Stimulated activated CD8-positive, alpha-beta memory T cell treated with anti-CD3 and anti-CD28 coated beads, Interleukin-4, amount 100 ng/mL, for 48 hours (primary cell): ENCODE results near the gene ECSIT.

Experiments used
- DNase-seq: peaks from one replicate; pipeline ENCODE4 v3.0.0-alpha.2; 2020

The ECSIT gene

DNA sequence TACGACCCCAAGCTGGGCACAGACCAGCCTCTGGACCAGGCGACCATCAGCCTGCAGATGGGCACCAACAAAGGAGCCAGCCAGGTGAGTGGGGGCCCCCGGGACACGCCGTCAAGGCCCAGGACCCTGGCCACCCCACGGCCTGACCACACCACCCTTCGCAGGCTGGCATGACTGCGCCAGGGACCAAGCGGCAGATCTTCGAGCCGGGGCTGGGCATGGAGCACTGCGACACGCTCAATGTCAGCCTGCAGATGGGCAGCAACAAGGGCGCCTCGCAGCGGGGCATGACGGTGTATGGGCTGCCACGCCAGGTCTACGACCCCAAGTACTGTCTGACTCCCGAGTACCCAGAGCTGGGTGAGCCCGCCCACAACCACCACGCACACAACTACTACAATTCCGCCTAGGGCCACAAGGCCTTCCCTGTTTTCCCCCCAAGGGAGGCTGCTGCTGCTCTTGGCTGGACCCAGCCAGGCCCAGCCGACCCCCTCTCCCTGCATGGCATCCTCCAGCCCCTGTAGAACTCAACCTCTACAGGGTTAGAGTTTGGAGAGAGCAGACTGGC, 20.5 kb upstream of the ECSIT start:
- no peak for DNase-seq

DNA sequence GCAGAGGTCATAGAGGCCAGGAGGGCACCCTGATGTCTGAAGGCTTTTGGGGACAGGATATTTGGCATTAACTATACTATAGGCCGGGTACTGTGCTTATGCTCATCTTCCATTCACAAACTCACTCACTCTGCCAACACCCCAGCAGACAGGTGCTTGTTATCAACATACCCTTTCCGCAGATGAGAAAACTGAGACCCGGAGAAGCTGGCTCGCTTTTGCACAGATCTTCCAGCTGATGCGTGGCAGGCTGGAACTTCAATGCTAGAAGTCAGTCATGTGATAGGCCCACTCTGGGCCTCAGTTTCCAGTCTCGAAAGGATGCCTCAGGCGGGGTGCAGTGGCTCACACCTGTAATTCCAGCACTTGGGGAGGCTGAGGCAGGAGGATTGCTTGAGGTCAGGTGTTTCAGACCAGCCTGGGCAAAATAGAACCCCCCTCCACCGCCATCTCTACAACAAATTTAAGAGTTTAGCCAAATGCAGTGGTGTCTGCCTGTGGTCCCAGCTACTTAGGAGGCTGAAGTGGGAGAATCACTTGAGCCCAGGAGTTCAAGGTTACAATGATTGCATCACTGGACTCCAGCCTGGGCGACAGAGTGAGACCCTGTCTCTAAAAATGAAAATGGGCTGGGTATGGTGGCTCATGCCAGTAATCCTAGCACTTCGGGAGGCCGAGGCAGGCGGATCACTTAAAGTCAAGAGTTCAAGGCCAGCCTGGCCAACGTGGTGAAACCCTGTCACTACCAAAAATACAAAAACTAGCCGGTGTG, 19.2 kb upstream of the ECSIT start:
- DNase-seq, result no peak

DNA sequence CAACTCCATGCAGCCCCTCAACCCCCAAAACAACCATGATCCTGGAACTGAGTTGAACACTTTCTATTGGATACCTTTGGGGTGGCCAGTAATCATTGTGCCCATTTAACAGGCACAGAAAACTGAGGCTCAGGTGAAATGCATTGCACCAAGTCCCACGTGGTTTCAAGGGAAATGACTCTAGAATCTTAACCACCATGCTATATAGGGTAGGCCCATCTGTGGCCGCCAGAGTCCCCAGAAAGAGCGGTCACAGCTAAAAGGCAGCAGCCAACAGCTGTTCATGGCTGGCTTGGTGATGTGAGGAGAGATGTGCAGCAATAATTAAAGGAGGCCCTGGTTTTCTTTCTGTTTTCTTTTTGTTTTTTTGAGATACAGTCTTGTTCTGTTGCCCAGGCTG, 12.3 kb upstream of the ECSIT start:
- DNase-seq, result no peak

DNA sequence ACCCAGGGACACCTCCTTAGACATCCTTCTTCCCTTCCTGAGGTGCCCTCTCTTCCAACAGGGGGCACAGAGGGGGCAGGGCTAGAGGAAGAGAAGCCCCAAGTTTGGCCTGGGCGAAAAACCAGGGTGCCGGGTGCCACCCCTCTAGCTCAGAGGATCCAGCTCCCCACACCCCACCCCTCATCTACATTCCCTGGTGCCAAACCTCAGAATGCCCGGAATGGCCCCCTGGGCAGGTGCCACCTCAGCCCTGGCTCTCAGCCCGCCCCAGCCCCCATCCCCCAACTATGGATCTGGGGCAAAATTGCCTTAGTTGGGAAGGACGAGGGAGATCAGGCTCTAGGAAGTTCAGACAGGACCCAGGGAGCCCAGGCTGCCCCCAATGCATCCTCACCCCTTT, 11.7 kb upstream of the ECSIT start:
- DNase-seq, result no peak

DNA sequence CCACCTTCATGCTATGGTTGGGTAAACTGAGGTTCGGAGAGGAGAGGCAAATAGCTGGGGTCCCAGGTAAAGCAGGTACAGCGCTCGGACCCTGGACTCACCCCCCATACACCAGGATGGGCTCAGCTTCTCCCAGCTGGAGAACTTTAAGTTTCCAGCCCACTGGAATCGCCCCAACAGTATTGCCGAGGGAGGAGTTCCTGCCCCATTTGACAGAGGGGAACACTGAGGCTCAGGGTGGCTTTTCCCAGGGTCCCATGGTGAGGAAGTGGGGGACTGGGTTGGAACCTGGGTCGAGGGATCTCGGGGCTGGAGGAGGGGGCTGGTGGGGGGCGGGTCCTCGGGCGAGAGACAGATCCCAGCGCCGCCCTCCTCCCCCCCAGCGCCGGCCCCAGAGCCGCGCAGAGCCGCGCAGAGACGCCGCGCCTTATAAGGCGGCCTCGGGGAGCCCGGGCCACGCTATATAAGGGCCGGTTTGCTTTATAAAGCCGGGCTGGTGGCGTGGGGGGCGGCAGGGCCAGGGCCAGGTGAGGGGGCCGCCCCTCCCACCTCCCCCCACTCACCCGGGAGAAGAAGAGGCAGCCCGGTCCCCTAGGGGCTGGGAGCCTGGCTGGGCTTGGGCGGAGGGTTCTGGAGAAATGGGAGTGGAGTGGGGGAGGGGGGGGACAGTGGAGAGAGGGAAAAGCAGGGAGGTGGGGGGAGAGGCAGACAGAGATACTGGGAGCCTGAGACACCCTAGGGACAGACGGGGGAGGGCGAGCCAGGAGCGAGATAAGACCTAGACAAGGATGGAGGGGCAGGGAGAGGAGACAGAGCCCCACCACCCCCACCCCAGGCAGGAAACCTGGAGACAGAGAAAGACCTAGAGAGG, 10.8 kb upstream of the ECSIT start:
- no peak for DNase-seq

DNA sequence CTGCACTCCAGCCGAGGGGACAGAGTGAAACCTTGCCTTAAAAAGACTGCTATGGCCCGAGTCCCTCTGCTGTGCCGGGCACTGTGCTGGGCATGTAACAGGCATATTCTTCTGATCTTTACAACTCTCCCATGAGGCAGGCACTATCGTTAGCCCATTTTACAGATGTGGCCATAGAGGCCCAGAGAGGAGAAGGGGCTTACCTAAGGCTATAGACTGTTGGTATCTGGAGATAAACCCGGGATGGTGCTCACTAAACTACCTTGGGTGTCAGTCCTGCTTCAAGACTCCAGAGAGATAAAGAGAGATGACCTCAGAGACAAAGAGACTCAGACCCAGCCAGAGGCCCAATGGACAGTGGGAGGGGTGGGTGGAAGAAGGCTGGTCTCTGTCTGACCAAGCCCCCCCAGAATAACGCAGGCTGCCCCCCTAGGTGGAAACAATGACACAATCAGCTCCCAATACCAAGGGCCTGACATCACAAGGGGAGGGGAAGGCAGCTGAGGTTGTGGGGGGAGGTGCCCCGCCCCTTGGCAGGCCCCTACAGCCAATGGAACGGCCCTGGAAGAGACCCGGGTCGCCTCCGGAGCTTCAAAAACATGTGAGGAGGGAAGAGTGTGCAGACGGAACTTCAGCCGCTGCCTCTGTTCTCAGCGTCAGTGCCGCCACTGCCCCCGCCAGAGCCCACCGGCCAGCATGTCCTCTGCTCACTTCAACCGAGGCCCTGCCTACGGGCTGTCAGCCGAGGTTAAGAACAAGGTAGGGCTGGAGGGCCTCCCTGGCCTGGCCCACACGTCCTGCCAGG, 9.5 kb upstream of the ECSIT start, which contains the start of gene CNN1:
CNN1 (plus strand) TSS at position 620 of the 805 bp plus-strand sequence; CDS start at position 697, 77 bp downstream.
- no peak for DNase-seq

DNA sequence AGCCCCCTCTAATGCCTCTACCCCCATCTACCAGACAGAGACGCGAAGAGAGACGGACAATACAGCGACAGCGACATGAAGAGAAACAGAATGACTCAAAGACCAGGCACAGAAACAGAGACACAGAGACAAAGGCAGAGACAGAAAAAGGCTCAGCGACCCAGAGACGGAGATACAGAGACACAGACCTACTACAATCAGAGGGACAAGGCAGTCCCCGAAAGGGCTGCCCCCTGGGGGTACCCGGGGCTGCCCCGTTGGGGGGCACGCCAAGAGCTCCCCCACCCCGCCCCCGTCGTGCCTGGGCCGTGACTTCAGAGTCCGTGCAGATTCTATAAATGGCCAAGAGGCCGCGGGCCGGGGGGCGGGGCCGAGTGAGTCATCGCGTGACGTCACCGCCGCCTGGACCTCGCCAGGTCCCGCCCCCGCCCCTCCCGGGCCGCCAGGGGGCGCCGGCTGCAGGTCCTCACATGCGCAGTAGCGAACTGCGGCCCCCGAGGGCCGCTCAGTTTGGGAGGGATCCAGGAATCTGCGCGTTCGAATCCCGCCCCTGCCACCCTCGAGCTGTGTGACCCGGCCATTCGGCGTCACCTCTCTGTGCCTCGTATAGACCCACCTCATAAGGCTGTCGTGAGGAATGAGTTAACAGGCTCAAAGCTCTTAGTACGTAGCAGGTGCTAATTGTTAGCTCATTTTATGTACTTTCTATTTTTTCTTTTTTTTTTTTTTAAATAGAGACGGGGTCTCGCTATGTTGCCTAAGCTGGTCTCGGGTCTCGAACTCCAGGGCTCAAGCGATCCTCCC, 7.1 kb upstream of the ECSIT start:
- peak; percentile 93 for DNase-seq

DNA sequence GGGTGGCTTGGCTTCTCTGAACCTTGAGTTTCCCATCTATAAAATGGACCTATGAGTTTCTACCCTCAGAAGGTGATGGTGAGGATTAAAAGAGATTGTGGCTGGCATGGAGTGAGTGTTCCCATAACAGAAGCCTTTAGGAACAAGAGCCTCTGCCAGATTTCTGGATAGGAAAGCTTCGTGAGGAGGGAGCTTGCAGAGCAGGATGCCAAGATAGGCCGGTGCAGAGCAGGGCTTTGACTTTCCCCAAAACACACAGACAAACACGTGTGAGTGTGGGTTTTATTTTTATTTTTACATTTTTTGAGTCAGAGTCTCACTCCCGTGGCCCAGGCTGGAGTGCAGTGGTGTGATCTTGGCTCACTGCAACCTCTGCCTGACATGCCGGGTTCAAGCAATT, 6.0 kb upstream of the ECSIT start:
- DNase-seq, result no peak

DNA sequence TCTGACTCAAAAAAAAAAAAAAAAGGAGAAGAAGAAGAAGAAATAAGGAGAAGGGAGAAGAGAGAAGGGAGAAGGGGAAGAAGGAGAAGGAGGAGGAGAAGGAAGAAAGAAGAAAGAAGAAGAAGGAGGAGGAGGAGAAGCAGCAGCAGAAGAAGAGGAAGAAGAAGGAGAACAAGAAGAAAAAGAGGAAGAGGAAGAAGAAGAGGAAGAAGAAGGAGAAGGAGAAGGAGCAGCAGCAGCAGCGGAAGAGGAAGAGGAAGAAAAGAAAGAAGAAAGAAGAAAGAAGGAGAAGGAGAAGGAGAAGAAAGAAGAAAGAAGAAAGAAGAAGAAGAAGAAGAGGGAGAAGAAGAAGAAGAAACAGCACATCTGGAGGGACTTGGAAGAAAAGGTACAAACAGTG, 5.6 kb upstream of the ECSIT start:
- DNase-seq, result no peak

DNA sequence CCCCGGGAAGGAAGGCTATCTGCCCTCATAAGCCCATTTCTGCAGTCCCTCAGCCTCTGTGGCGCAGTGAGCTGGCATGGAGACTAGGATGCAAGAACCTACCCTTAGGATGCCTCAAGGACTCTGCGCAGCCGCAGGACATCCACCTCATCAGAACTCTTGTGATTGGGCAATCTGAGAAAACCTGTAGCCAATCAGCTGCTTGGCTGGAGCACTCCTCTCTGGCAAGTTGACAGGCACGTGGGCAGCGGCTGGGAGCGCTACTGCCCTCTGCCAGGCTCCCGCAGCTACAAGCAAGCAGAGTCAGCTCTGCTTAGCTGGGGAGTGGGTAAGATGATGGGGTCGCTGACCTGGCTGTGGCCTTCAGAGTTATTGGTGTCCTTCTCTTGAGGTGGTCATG, 1.5 kb upstream of the ECSIT start:
- DNase-seq, result peak; percentile 71

DNA sequence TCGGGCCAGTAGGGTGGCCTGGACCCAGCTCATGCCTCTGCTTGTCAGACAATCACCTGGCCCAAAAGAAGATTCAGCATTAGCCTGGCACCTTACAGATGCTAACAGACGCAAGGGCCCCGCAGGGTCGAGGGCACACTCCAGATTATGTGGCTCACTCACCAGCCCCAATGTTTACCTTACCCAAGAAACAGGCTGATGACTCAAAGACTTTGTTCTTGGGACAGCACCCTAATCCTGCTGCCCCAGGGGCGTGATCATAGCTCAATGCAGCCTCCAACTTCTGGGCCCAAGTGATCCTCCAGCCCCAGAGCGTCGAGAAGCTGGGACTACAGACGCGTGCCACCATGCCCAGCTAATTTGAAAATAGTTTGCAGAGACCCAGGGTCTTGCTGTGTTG, 9.8 kb downstream of the ECSIT start:
- no peak for DNase-seq

DNA sequence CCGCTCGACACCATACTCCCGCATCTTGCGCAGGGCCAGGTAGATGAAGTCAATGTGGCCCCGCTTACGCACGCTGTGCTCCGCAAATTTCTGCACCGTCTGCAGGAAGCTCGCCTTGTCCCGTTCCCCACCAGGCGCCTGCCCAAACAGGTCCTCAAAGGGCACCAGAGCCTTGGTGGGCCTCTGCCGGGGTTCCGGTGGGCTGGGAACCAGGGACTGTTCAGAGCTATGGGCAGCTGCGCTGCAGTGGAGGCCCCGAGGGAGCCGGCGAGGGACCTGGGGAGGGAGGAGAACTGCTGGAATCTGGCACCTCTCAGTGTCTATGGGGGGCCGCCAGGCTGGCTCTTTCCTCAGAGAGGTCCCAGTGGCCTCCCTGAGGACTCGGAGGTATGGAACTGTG, 15.0 kb downstream of the ECSIT start:
- no peak for DNase-seq

DNA sequence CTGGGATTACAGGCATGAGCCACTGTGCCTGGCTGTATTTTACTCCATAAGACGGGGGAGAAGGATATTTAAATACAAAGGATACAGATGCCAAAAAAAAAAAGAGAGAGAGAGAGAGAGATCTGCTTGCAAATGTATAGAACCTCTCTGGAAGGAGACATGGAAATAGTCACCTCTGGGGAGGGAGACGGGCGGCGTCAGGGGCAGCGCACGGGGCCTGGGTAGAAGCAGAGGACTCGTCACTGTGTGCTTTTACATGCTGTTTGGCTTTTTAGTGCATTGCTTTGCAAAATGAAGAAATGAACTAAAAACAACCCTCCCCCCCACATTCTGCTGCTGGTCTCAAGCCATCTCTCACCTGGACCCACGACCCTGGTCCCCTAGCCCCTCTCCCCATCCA, 18.5 kb downstream of the ECSIT start:
- DNase-seq, result no peak

DNA sequence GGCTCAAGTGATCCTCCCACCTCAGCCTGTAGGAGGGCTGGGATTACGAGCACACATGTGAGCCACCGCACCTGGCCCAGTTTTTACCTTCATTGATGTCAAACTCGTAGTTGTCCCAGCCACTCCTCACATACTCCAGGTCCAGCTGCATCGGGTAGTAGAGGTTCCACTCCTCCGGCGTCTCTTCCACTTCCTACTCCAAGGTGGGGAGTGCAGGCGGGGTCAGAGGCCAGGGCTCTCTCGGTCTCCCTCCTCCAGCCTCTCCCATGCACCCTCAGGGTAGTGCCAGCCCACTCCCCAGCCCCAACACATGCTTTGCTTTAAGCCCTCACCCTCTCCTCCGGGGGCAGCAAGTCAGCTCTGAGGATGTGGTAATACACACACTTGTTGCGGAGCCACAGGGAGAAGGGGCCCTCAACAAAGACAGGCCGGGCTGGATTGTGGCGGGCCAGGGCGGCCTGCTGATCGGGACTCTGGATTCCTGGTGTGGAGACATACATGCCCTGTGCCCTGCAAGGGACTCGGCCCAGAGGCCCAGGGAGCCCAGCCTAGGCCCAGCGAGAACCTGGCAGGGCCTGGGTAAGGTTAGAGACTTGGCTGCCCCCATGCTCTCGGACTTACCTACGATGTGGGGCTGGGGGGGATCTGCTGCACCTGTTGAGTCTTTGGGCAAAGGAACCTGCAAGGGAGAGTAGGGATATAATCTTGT, 21.4 kb downstream of the ECSIT start:
- DNase-seq, result no peak

DNA sequence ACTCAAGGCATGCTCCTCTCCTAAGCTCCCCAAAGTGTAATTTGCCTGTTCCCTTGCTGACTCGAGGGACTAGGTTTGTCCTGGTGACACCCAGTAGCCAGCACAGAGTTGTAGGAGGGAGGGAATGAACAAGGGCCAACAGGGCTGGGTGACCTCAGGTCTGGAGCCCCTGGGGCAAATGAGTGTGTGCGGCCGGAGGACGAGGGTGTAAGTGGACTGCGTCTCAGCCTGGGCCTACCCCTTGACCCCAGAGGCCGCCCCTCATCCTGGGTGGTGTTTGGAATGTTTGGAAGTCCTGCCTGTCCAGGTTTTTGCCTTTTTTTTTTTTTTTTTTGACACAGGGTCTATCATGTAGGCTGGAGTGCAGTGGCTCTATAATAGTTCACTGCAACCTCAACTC, 22.0 kb downstream of the ECSIT start:
- DNase-seq, result no peak

DNA sequence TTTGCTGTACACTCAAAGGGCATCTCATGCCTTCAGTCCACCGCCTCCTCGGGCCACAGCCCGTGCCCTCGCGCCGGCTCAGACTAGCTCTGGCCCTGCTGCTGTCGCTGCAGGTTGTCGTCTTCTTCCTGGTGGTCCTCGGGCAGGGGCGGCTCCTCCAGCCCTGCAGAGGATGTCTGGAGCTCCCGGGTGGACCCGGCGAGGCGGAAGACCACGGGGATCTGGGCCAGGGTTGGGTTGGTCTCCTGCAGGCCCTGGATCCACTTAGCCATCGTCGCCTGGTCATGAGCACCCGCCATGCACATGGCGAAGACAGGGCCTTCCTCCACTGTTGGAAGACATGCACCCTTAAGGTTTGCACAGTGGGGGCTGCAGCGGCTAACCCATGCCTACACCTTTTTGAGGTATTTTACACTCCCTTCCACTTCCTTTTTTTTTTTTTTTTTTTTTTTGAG, 22.8 kb downstream of the ECSIT start:
- DNase-seq, result no peak

DNA sequence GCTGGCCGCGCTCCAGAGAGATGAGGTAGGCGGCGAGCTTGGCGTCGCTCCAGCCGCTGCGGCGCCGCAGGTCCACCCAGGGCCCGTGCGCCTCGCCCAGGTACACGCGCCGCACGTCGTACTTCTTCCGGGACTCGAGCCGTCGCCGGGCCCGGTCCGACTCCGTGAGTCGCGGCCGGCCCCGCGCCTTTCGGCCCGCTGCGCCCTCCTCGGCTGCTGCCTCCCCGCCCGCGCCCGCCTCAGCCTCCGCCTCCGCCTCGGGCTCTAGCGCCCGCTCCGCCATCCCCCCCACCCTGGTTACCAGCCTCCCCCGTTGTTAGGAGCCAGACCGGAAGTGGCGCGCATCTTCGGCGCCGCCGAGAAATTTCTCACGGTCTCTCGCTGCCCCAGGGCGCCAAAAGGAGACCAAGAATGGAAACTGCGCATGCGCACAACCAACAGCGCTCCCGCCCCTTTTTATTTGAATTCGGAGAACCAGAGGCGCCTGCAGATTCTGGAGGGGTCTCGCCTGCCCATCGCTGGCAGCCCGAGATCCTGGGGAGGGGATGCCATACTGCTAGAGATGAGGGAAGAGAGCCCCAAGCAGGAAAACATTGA, 23.3 kb downstream of the ECSIT start, which contains the start of gene ZNF653:
ZNF653 (minus strand) TSS at position 336 of the 597 bp plus-strand sequence; CDS start at position 283, 53 bp downstream.
- peak; percentile 97 for DNase-seq

DNA sequence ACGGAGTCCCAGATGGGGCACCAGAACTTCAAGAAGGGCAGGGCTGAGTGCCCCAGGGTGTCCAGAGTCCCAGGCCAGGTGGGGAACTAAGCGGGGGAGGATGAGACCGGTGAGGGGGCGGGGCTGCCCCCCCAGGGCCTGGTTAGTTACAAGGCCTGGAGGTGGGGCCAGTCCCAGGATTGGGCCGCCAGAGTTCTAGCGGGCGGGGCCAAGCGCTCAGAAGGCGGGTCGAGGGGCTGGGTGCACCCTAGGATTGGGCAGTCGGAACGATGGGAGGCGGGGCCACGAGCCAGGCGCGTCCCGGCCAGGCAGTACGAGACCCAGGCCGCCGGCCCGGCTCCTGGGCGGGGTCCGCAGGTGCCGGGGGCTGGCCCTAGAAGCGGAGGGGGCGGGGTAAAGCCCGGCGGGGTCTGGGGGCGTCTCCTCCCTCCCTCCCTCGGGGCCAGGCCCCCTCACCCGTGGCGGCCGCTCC, 23.9 kb downstream of the ECSIT start:
- DNase-seq, result peak; percentile 99

DNA sequence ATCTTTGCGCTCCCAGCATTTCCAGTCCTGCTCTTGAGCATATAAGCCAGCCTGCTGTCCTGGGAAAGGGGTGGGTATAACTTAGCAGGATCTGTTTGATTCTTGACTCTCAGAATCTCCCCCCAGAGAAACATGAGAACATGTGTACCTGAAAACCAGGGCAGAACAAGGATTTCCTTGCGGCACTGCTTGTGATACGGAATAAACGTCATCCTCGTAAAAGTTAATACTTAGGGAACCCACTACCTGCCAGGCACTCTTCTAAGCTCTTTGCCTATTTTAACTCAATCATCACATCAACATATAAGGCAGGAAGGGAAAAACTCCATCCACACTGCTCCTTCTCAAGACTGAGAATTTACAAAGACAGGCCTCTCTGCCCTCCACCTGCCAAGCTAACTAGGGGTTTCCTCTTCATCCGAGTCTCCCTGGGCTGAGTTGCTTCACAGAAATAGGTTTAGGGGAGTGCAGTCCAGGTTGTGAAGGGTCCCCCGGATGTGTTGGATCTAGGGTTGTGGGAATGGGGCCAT, 24.4 kb downstream of the ECSIT start:
- DNase-seq, result no peak

DNA sequence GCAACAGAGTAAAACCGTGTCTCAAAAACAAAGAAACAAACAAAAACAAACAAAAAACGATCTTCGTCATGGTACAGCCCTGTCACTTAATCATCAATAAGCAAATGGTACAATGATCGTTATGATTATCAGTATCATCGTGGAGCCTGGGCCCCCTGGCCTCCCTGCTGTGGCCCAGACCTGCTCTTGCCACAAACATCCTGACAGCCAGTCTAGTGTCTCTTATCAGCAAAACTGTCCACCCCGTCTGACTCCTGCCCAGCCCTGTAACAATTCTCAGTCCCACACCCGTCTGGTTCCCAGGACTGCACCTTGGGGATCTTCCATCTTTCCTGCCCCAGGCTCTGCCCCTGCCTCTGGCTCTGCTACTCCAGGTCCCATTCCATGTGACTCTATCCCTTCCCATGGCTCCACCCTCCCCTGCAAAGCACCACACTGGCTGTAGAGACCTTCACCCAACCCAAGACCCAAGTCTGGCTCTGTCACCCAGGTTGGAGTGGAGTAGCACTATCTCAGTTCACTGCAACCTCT, 29.0 kb downstream of the ECSIT start:
- no peak for DNase-seq
